Karpas-422 (cell line): Measurements from ENCODE around the gene MGAT5. TPM values are rescaled to one million over a fixed set of nuclear protein-coding genes. Genes with fewer than 3 reads are reported as not detected.

Experiments
- DNase-seq: peaks from one replicate; pipeline ENCODE4 v3.0.0-alpha.2; 2015
- H2AFZ ChIP-seq: fragments of 200-600 bp; sonication (generic); 2 replicates; pipeline ENCODE4 v1.6.1; 2014; ENCODE audit warnings: antibody characterized with exemption, low read length, mixed read lengths
- H3K27ac ChIP-seq: fragments of 200-600 bp; sonication (generic); 2 replicates; pipeline ENCODE4 v1.5.1; 2014; ENCODE audit warnings: mild to moderate bottlenecking, low read length, moderate library complexity
- H3K27me3 ChIP-seq: fragments of 200-600 bp; sonication (generic); 2 replicates; pipeline ENCODE4 v1.6.1; 2014; ENCODE audit warnings: low read length, mixed read lengths
- H3K36me3 ChIP-seq: fragments of 200-600 bp; sonication (generic); 2 replicates; pipeline ENCODE4 v1.6.1; 2014; ENCODE audit warnings: low read length, mixed read lengths; ENCODE audit not compliant: insufficient read depth
- H3K4me1 ChIP-seq: fragments of 200-600 bp; sonication (generic); 2 replicates; pipeline ENCODE4 v1.6.1; 2014; ENCODE audit warnings: mild to moderate bottlenecking, low read length, mixed read lengths
- H3K4me2 ChIP-seq: fragments of 200-600 bp; sonication (generic); 2 replicates; pipeline ENCODE4 v1.6.1; 2014; ENCODE audit warnings: low read length, low read depth, mild to moderate bottlenecking; ENCODE audit not compliant: poor library complexity, severe bottlenecking
- H3K4me3 ChIP-seq: fragments of 200-600 bp; sonication (generic); 2 replicates; pipeline ENCODE4 v1.5.1; 2014; ENCODE audit warnings: mild to moderate bottlenecking, antibody characterized with exemption, low read length, mixed read lengths
- H3K79me2 ChIP-seq: fragments of 200-600 bp; sonication (generic); 2 replicates; pipeline ENCODE4 v1.6.1; 2014; ENCODE audit warnings: mild to moderate bottlenecking, low read length, mixed read lengths
- H3K9ac ChIP-seq: fragments of 200-600 bp; sonication (generic); 2 replicates; pipeline ENCODE4 v1.6.0; 2014; ENCODE audit warnings: low read length
- H3K9me2 ChIP-seq: fragments of 200-600 bp; sonication (generic), shearing (Covaris generic); replicated peaks from 2 replicates; pipeline ENCODE4 v1.6.0; 2014; ENCODE audit warnings: mild to moderate bottlenecking, low read length, moderate library complexity; ENCODE audit not compliant: insufficient read depth
- H3K9me3 ChIP-seq: fragments of 300-700, 200-600 bp; sonication (generic); 2 replicates; pipeline ENCODE4 v1.6.1; 2014; ENCODE audit warnings: low read length, mixed read lengths
- H4K20me1 ChIP-seq: fragments of 200-600 bp; sonication (generic); 2 replicates; pipeline ENCODE4 v1.6.1; 2014; ENCODE audit warnings: mild to moderate bottlenecking, antibody characterized with exemption, low read length, low read depth; ENCODE audit not compliant: insufficient read depth
- total RNA-seq: library from RNA; depleted of rRNA; stranded (reverse); fragments of >200 nt; shearing (Covaris generic); gene quantifications from 2 replicates; pipeline ENCODE4 v1.2.3, GENCODE V29; 2014; ENCODE audit warnings: low replicate concordance

Gene MGAT5
- total RNA-seq, 1 experiment from 2014 or later = 22.7 TPM

DNA sequence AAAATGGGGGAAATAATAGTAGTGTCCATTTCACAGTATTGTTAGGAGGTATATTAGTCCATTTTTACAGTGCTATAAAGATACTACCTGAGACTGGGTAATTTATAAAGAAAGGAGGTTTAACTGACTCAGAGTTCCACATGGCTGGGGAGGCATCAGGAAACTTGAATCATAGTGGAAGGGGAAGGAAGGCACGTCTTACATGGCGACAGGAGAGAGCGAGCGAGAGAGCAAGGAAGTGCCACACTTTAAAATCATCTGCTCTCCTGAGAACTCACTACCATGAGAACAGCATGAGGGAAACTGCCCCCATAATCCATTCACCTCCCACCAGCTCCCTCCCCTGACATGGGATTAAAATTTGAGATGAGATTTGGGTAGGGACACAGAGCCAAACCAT, 23.4 kb downstream of the MGAT5 start:
- H3K79me2 ChIP-seq = no peaks in the 10 kb centered on the region
- no peaks in the 10 kb centered on the region for H3K27me3 ChIP-seq
- no peak overlapping the region for H3K4me3 ChIP-seq
- H3K9me2 ChIP-seq = no peaks in the 10 kb centered on the region
- peak overlapping the region; percentile 96 for H3K27ac ChIP-seq
- H3K4me1 ChIP-seq = peaks cover 94% of the 10 kb centered on the region
- no peak overlapping the region for H3K4me2 ChIP-seq
- no peaks in the 10 kb centered on the region for H3K9me3 ChIP-seq
- no peak for DNase-seq
- no peak overlapping the region for H2AFZ ChIP-seq
- no peaks in the 10 kb centered on the region for H3K36me3 ChIP-seq
- no peak overlapping the region for H3K9ac ChIP-seq
- no peaks in the 10 kb centered on the region for H4K20me1 ChIP-seq

DNA sequence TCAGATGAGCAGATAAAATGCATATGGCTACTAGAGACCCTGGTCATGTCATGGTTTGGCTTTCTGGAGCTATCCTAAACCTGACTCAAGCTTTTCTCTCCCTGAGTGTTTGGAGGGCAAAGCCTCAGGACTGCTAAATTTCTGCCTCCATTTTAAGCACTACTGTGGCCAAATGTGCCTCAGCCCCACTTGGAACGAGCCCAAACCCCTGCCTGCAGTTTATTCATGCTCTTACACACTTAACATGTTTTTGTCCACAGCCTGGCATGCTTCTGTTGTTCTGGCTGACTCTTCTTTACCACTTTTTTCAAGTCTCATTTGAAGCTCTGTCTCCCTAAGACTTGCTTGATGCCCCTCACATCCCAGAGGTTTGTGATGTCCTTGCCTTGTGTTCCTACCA, 24.7 kb downstream of the MGAT5 start:
- Histone ChIP-seq H3K9me3 (no peaks in the 10 kb centered on the region), H3K4me1 (peaks cover 93% of the 10 kb centered on the region), H3K79me2 (no peaks in the 10 kb centered on the region), H3K27me3 (no peaks in the 10 kb centered on the region), H3K27ac (peak overlapping the region; percentile 90), H3K4me3 (no peak overlapping the region), H3K9me2 (no peaks in the 10 kb centered on the region), H3K9ac (peak overlapping the region; percentile 60; the same call in 1 of the 2 replicates), H3K36me3 (no peaks in the 10 kb centered on the region), H2AFZ (no peak overlapping the region), H4K20me1 (no peaks in the 10 kb centered on the region), H3K4me2 (peak overlapping the region; percentile 61)
- DNase-seq = no peak

- Histone ChIP-seq H3K4me2 (peak overlapping the region; percentile 61), H3K36me3 (no peaks in the 10 kb centered on the region), H3K4me3 (peak overlapping the region; percentile 37), H3K79me2 (no peaks in the 10 kb centered on the region), H3K27ac (peak overlapping the region; percentile 90), H3K9me2 (no peaks in the 10 kb centered on the region), H3K9ac (peak overlapping the region; percentile 60), H3K27me3 (no peaks in the 10 kb centered on the region), H3K4me1 (peaks cover 84% of the 10 kb centered on the region), H4K20me1 (no peaks in the 10 kb centered on the region), H2AFZ (no peak overlapping the region; the same call in 1 of the 2 replicates), H3K9me3 (no peaks in the 10 kb centered on the region)
- DNase-seq = no peak
Observed at GRCh38 chr2:134279417-134279816, 25.5 kb downstream of the MGAT5 start.

- H3K9ac ChIP-seq = peak overlapping the region; percentile 60
- peaks cover 76% of the 10 kb centered on the region for H3K4me1 ChIP-seq
- no peaks in the 10 kb centered on the region for H3K36me3 ChIP-seq
- DNase-seq = peak; percentile 72
- peak overlapping the region; percentile 61 for H3K4me2 ChIP-seq
- no peaks in the 10 kb centered on the region for H4K20me1 ChIP-seq
- peak overlapping the region; percentile 37 for H3K4me3 ChIP-seq
- no peak overlapping the region for H2AFZ ChIP-seq
- H3K27me3 ChIP-seq = no peaks in the 10 kb centered on the region
- H3K9me3 ChIP-seq = no peaks in the 10 kb centered on the region
- H3K9me2 ChIP-seq = no peaks in the 10 kb centered on the region
- no peaks in the 10 kb centered on the region for H3K79me2 ChIP-seq
- peak overlapping the region; percentile 90 for H3K27ac ChIP-seq
Observed at GRCh38 chr2:134280231-134280630, 26.4 kb downstream of the MGAT5 start.

DNA sequence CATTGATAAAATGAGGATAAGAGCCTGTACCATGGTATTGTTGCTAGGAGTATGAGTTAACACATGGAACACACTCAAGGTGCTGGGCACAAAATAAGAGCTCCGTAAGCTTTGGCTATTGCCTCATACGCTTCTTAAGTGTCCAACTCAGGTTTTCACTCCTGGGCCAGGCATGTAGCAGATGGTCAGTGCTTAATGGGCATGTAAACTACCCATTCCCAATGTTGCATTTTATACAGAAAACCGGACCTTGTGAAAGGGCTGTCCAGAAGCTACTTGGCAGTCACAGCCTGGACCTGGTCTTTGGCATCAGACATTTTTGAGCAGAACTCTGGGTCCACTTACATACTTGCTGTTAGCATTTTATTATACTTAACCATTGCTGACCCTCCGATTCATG, 26.9 kb downstream of the MGAT5 start:
- Histone ChIP-seq H3K79me2 (no peaks in the 10 kb centered on the region), H3K36me3 (no peaks in the 10 kb centered on the region), H3K4me1 (peaks cover 73% of the 10 kb centered on the region), H4K20me1 (no peaks in the 10 kb centered on the region), H3K27ac (peak overlapping the region; percentile 90), H3K4me3 (peak overlapping the region; percentile 37), H2AFZ (no peak overlapping the region), H3K9ac (peak overlapping the region; percentile 60), H3K27me3 (no peaks in the 10 kb centered on the region), H3K9me2 (no peaks in the 10 kb centered on the region), H3K9me3 (no peaks in the 10 kb centered on the region), H3K4me2 (peak overlapping the region; percentile 61)
- no peak for DNase-seq

GRCh38 chr2:134281815-134282419, 28.0 kb downstream of the MGAT5 start:
- Histone ChIP-seq H3K27ac (peak overlapping the region; percentile 23; the same call in 1 of the 2 replicates), H3K9me3 (no peaks in the 10 kb centered on the region), H3K79me2 (no peaks in the 10 kb centered on the region), H3K27me3 (no peaks in the 10 kb centered on the region), H4K20me1 (no peaks in the 10 kb centered on the region), H3K4me3 (no peak overlapping the region), H3K9me2 (no peaks in the 10 kb centered on the region), H3K4me2 (peak overlapping the region; percentile 22), H3K36me3 (no peaks in the 10 kb centered on the region), H3K9ac (peak overlapping the region; percentile 17), H2AFZ (no peak overlapping the region), H3K4me1 (peaks cover 64% of the 10 kb centered on the region)
- no peak for DNase-seq

DNA sequence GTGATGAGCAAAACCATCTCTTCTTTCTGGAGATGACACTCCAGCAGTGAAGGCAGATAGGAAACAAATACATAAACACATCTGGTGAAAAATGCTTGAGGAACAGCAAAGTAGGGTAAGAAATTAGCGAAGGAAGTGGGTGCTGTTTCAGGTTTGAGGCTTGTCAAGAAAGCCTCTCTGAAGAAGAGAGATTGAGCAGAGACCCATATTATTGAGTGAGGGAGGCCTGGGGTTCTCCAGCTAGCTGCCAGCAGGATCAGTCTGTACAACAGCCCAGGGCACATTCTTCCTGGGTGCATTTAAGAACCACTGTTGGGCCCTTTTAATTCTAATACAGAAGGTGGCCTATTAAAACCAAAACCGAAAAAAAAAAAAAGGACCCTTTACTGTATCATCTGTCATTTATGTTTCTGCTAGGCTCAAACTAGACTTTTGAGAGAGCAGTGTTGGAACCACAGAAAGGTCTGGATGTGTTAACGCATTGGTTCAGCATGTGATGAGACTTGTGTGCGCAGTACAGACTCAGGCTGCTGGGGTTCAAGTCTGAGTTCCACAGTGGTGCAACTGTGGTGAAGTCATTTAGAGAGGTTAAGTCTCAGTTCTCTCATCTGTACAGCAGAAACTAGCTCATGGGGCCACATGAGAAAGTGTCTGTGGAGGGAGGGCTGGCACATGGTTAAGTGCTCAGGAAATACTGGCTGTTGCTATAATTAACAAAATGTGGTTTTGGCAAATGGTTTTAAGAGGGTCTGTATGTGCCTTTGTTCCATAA, 28.9 kb downstream of the MGAT5 start:
- Histone ChIP-seq H3K27ac (peak overlapping the region; percentile 23; the same call in 1 of the 2 replicates), H3K79me2 (no peaks in the 10 kb centered on the region), H3K4me1 (peaks cover 69% of the 10 kb centered on the region)

GRCh38 chr2:134283661-134284060, 29.8 kb downstream of the MGAT5 start:
- H3K4me3 ChIP-seq = no peak overlapping the region
- no peaks in the 10 kb centered on the region for H3K36me3 ChIP-seq
- H3K79me2 ChIP-seq = no peaks in the 10 kb centered on the region
- no peaks in the 10 kb centered on the region for H4K20me1 ChIP-seq
- H3K9ac ChIP-seq = no peak overlapping the region
- H3K27me3 ChIP-seq = no peaks in the 10 kb centered on the region
- no peaks in the 10 kb centered on the region for H3K9me3 ChIP-seq
- H2AFZ ChIP-seq = no peak overlapping the region
- DNase-seq = no peak
- H3K9me2 ChIP-seq = no peaks in the 10 kb centered on the region
- H3K27ac ChIP-seq = no peak overlapping the region
- H3K4me1 ChIP-seq = peaks cover 69% of the 10 kb centered on the region
- no peak overlapping the region for H3K4me2 ChIP-seq

More for the DNA sequence above, 28.9 kb downstream of the MGAT5 start:
- no peaks in the 10 kb centered on the region for H3K36me3 ChIP-seq
- H3K9me3 ChIP-seq = no peaks in the 10 kb centered on the region
- DNase-seq = no peak
- H4K20me1 ChIP-seq = no peaks in the 10 kb centered on the region
- H3K4me2 ChIP-seq = peak overlapping the region; percentile 22
- H3K27me3 ChIP-seq = no peaks in the 10 kb centered on the region
- H3K4me3 ChIP-seq = no peak overlapping the region
- H2AFZ ChIP-seq = no peak overlapping the region
- peak overlapping the region; percentile 17 for H3K9ac ChIP-seq
- no peaks in the 10 kb centered on the region for H3K9me2 ChIP-seq
